Epithelial cell of alveolus of lung (primary cell): ENCODE data around the gene FAM170A. TPM values are rescaled to one million over a fixed set of nuclear protein-coding genes. Genes with fewer than 3 reads are reported as not detected.

Experiments
- total RNA-seq: library from RNA; depleted of rRNA; stranded (reverse); fragments of >200 nt; gene quantifications from 2 replicates; pipeline ENCODE4 v1.2.1, GENCODE V29; 2015

The FAM170A gene, protein sequence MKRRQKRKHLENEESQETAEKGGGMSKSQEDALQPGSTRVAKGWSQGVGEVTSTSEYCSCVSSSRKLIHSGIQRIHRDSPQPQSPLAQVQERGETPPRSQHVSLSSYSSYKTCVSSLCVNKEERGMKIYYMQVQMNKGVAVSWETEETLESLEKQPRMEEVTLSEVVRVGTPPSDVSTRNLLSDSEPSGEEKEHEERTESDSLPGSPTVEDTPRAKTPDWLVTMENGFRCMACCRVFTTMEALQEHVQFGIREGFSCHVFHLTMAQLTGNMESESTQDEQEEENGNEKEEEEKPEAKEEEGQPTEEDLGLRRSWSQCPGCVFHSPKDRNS
- not detected in 2 replicates for total RNA-seq

GRCh38 chr5:119629339-119629738 lies at the start of gene FAM170A:
Gene FAM170A (plus strand): TSS chr5:119629558. CDS start chr5:119629769, 211 bp downstream.

Other genes starting within 250 kb of the FAM170A start
- 121 and 146 TPM in 2 replicates for gene HSD17B4, start 177.1 kb upstream of the FAM170A start, total RNA-seq